Mononuclear cell (primary cell): ENCODE data around the gene TMEM132C. TPM values are rescaled to one million over a fixed set of nuclear protein-coding genes. Genes with fewer than 3 reads are reported as not detected.

Experiments
- H3K27me3 ChIP-seq: 2 replicates; pipeline ENCODE4 v1.6.0; 2011; ENCODE audit warnings: low read length, control low read depth; ENCODE audit not compliant: insufficient read depth
- H3K4me1 ChIP-seq: 2 replicates; pipeline ENCODE4 v1.5.1; 2011; ENCODE audit warnings: mild to moderate bottlenecking, low read length, control low read depth; ENCODE audit not compliant: insufficient read depth
- H3K4me3 ChIP-seq: 2 replicates; pipeline ENCODE4 v1.5.1; 2011; ENCODE audit warnings: mild to moderate bottlenecking, low read length, moderate library complexity
- H3K9me3 ChIP-seq: 2 replicates; pipeline ENCODE4 v1.5.1; 2011; ENCODE audit warnings: low read depth, mild to moderate bottlenecking, control low read depth, low read length
- total RNA-seq: library from RNA; depleted of rRNA; stranded (reverse); fragments of >200 nt; gene quantifications from one replicate; pipeline ENCODE4 v1.2.3, GENCODE V29; 2012

Gene TMEM132C
- total RNA-seq, 1 donor, result under 0.01 TPM

GRCh38 chr12:128727461-128727860 is 460.5 kb downstream of the TMEM132C start:
- Histone ChIP-seq H3K27me3 (no peaks in the 10 kb centered on the region), H3K9me3 (no peaks in the 10 kb centered on the region), H3K4me3 (no peak overlapping the region), H3K4me1 (no peaks in the 10 kb centered on the region)

- no peak overlapping the region for H3K4me3 ChIP-seq
- no peaks in the 10 kb centered on the region for H3K4me1 ChIP-seq
- no peaks in the 10 kb centered on the region for H3K9me3 ChIP-seq
Measured at GRCh38 chr12:128727999-128728398, 461.0 kb downstream of the TMEM132C start.

GRCh38 chr12:128729628-128730121 is 462.7 kb downstream of the TMEM132C start:
- Histone ChIP-seq H3K9me3 (no peaks in the 10 kb centered on the region), H3K4me1 (no peaks in the 10 kb centered on the region), H3K27me3 (no peaks in the 10 kb centered on the region), H3K4me3 (no peak overlapping the region)

More at GRCh38 chr12:128727999-128728398, 461.0 kb downstream of the TMEM132C start:
- no peaks in the 10 kb centered on the region for H3K27me3 ChIP-seq

- H3K4me3 ChIP-seq, result no peak overlapping the region
- H3K27me3 ChIP-seq, result no peaks in the 10 kb centered on the region
- H3K4me1 ChIP-seq, result no peaks in the 10 kb centered on the region
- no peaks in the 10 kb centered on the region for H3K9me3 ChIP-seq
Measured at GRCh38 chr12:128734371-128734770, 467.4 kb downstream of the TMEM132C start.

- Histone ChIP-seq H3K4me1 (no peaks in the 10 kb centered on the region), H3K27me3 (no peaks in the 10 kb centered on the region), H3K4me3 (no peak overlapping the region), H3K9me3 (no peaks in the 10 kb centered on the region)
Measured at GRCh38 chr12:128737292-128737966, 470.5 kb downstream of the TMEM132C start.

GRCh38 chr12:128743916-128744315 is 476.9 kb downstream of the TMEM132C start:
- no peaks in the 10 kb centered on the region for H3K9me3 ChIP-seq
- H3K4me3 ChIP-seq, result no peak overlapping the region
- H3K27me3 ChIP-seq, result no peaks in the 10 kb centered on the region
- peaks cover 29% of the 10 kb centered on the region for H3K4me1 ChIP-seq

- H3K4me3 ChIP-seq, result no peak overlapping the region
- no peaks in the 10 kb centered on the region for H3K27me3 ChIP-seq
- H3K4me1 ChIP-seq, result peaks cover 29% of the 10 kb centered on the region
- H3K9me3 ChIP-seq, result no peaks in the 10 kb centered on the region
Measured at GRCh38 chr12:128745772-128746689, 479.1 kb downstream of the TMEM132C start.

- H3K4me1 ChIP-seq, result peaks cover 29% of the 10 kb centered on the region
- H3K9me3 ChIP-seq, result no peaks in the 10 kb centered on the region
- H3K4me3 ChIP-seq, result no peak overlapping the region
- no peaks in the 10 kb centered on the region for H3K27me3 ChIP-seq
Measured at GRCh38 chr12:128747441-128747840, 480.5 kb downstream of the TMEM132C start.

- Histone ChIP-seq H3K4me1 (peaks cover 8% of the 10 kb centered on the region), H3K4me3 (no peak overlapping the region), H3K9me3 (no peaks in the 10 kb centered on the region), H3K27me3 (no peaks in the 10 kb centered on the region)
Measured at GRCh38 chr12:128752386-128752785, 485.4 kb downstream of the TMEM132C start.

GRCh38 chr12:128753438-128753837 is 486.5 kb downstream of the TMEM132C start:
- H3K4me1 ChIP-seq, result no peaks in the 10 kb centered on the region
- H3K27me3 ChIP-seq, result no peaks in the 10 kb centered on the region
- no peak overlapping the region for H3K4me3 ChIP-seq
- H3K9me3 ChIP-seq, result no peaks in the 10 kb centered on the region

- Histone ChIP-seq H3K27me3 (no peaks in the 10 kb centered on the region), H3K9me3 (no peaks in the 10 kb centered on the region), H3K4me1 (no peaks in the 10 kb centered on the region), H3K4me3 (no peak overlapping the region)
Measured at GRCh38 chr12:128754275-128754674, 487.3 kb downstream of the TMEM132C start.

GRCh38 chr12:128755566-128755965 is 488.6 kb downstream of the TMEM132C start:
- no peak overlapping the region for H3K4me3 ChIP-seq
- no peaks in the 10 kb centered on the region for H3K4me1 ChIP-seq
- no peaks in the 10 kb centered on the region for H3K27me3 ChIP-seq
- no peaks in the 10 kb centered on the region for H3K9me3 ChIP-seq
